B cell (primary cell): ENCODE data around the gene DPT. TPM values are rescaled to one million over a fixed set of nuclear protein-coding genes. Genes with fewer than 3 reads are reported as not detected.

Source experiments
- ATAC-seq: fragments of 200-7000 bp; cut with Tn5 transposase; one replicate; pipeline ENCODE4 v1.10.0; 2021; ENCODE audit warnings: low read depth, mild to moderate bottlenecking, moderate number of reproducible peaks, moderate library complexity
- CTCF ChIA-PET: fragments of 350-600 bp; sonication (Branson Sonifier 250); formaldehyde crosslinking; loops from one replicate; lab custom pipeline; 2021; ENCODE audit warnings: antibody characterized with exemption, inconsistent platforms; lab: Charles Lee
- POLR2A ChIA-PET: fragments of 350-600 bp; sonication (Branson Sonifier 250); formaldehyde crosslinking; loops from one replicate; lab custom pipeline; 2021; ENCODE audit warnings: antibody characterized with exemption; lab: Charles Lee
- DNase-seq: peaks from one replicate; pipeline ENCODE4 v3.0.0; 2013
- H2AFZ ChIP-seq: 2 replicates; pipeline ENCODE4 v1.6.1; 2012; ENCODE audit warnings: mild to moderate bottlenecking, low read depth, low read length; ENCODE audit not compliant: insufficient read depth, poor library complexity, severe bottlenecking
- H3K27ac ChIP-seq, 2 donors: 1 replicate in 1 of 2; 2 replicates in 1 of 2; pipeline ENCODE4 v1.5.1; 2012 to 2013; ENCODE audit warnings: low read length in 2 of 2, mild to moderate bottlenecking in 2 of 2, moderate library complexity in 1 of 2
- H3K27me3 ChIP-seq, 4 experiments: fragments of 200-600 bp in 1 of 4; sonication (generic) in 1 of 4; replicated peaks in 1 of 4; 1 replicate in 2 of 4; 2 replicates in 2 of 4; pipeline versions ENCODE4 v1.6.1 to v1.7.0; 2013 to 2016; ENCODE audit warnings: low read length in 3 of 4, mild to moderate bottlenecking in 2 of 4, mixed read lengths in 1 of 4, moderate library complexity in 1 of 4; ENCODE audit not compliant: insufficient read depth in 4 of 4, control insufficient read depth in 3 of 4; ENCODE audit errors: control extremely low read depth in 1 of 4
- H3K36me3 ChIP-seq, 2 experiments: replicated peaks in 1 of 2; 1 replicate in 1 of 2; 2 replicates in 1 of 2; pipeline versions ENCODE4 v1.6.1 to v1.7.1; 2013; ENCODE audit warnings: low read length in 1 of 2; ENCODE audit not compliant: insufficient read depth in 2 of 2, control insufficient read depth in 1 of 2; ENCODE audit errors: control extremely low read depth in 1 of 2, extremely low read depth in 1 of 2
- H3K4me1 ChIP-seq, 2 donors: fragments of 200-600 bp in 1 of 2; sonication (generic) in 1 of 2; 1 replicate in 1 of 2; 2 replicates in 1 of 2; pipeline versions ENCODE4 v1.5.1 to v1.6.1; 2013 to 2017; ENCODE audit warnings: low read length in 2 of 2; ENCODE audit not compliant: control insufficient read depth in 2 of 2, insufficient read depth in 2 of 2
- H3K4me2 ChIP-seq: replicated peaks from 2 replicates; pipeline ENCODE3; 2012; ENCODE audit warnings: mild to moderate bottlenecking, low read depth, low read length; ENCODE audit not compliant: poor library complexity, severe bottlenecking
- H3K4me3 ChIP-seq, 5 experiments: fragments of 200-600 bp in 1 of 5; sonication (generic) in 1 of 5; 1 replicate in 3 of 5; 2 replicates in 2 of 5; pipeline versions ENCODE4 v1.5.1 to v1.7.0; 2011 to 2016; ENCODE audit warnings: low read length in 4 of 5, mild to moderate bottlenecking in 4 of 5, low read depth in 2 of 5, control low read depth in 1 of 5, moderate library complexity in 1 of 5; ENCODE audit not compliant: insufficient read depth in 1 of 5; ENCODE audit errors: control extremely low read depth in 1 of 5, extremely low read depth in 1 of 5
- H3K79me2 ChIP-seq: fragments of 200-600 bp; sonication (generic); one replicate; pipeline ENCODE4 v1.6.0; 2016; ENCODE audit warnings: low read length; ENCODE audit not compliant: control insufficient read depth, insufficient read depth
- H3K9ac ChIP-seq: fragments of 200-600 bp; sonication (generic); 2 replicates; pipeline ENCODE4 v1.6.1; 2017; ENCODE audit warnings: mild to moderate bottlenecking, low read length, moderate library complexity
- H3K9me3 ChIP-seq, 3 donors: one replicate each; pipeline versions ENCODE4 v1.6.1 to v1.7.1; 2013; ENCODE audit warnings: low read length in 2 of 3; ENCODE audit not compliant: control insufficient read depth in 2 of 3, insufficient read depth in 1 of 3; ENCODE audit errors: control extremely low read depth in 1 of 3
- H4K20me1 ChIP-seq: 2 replicates; pipeline ENCODE4 v1.6.0; 2012; ENCODE audit warnings: mild to moderate bottlenecking, low read length; ENCODE audit not compliant: insufficient read depth, control insufficient read depth, poor library complexity, severe bottlenecking
- H3K27ac Mint-ChIP-seq: one replicate; pipeline ENCODE4 v1.8.0; 2021; ENCODE audit warnings: mixed read lengths
- H3K27me3 Mint-ChIP-seq: one replicate; pipeline ENCODE4 v1.8.0; 2021; ENCODE audit warnings: mixed read lengths
- H3K4me1 Mint-ChIP-seq: one replicate; pipeline ENCODE4 v1.8.0; 2021; ENCODE audit warnings: mixed read lengths
- H3K4me3 Mint-ChIP-seq: one replicate; pipeline ENCODE4 v1.8.0; 2021; ENCODE audit warnings: mixed read lengths
- H3K9me3 Mint-ChIP-seq: one replicate; pipeline ENCODE4 v1.8.0; 2022; ENCODE audit warnings: mixed read lengths; ENCODE audit not compliant: insufficient read depth
- EZH2 ChIP-seq: IDR thresholded peaks from 2 replicates; pipeline ENCODE4 v1.6.1; 2012; ENCODE audit warnings: borderline replicate concordance, low read depth, mild to moderate bottlenecking, moderate library complexity, low read length; ENCODE audit not compliant: insufficient read depth, poor library complexity, severe bottlenecking
- WGBS: methylation state at CpG from one replicate; pipeline ENCODE4 v1.1.5; 2013; ENCODE audit warnings: missing lambda C conversion rate; ENCODE audit not compliant: insufficient coverage; 5-methylcytosine and 5-hydroxymethylcytosine counted together
- intact Hi-C: fragments of 100-400 bp; cut with micrococcal nuclease; formaldehyde crosslinking; loops from one replicate; pipeline ENCODE4 v1.10.0; 2022
- polyA plus RNA-seq: library from polyadenylated mRNA; depleted of rRNA; stranded (reverse); fragments of >200 nt; gene quantifications from 2 replicates; pipeline ENCODE4 v1.2.3, GENCODE V29; 2012
- total RNA-seq, 2 donors: library from RNA; stranded (reverse); fragments of 120-200 nt in 1 of 2; gene quantifications; 1 replicate in 1 of 2; 2 replicates in 1 of 2; pipeline versions ENCODE4 v1.2.3 to v1.2.4, GENCODE V29; 2013 to 2022
- TF ChIP-seq, protein P1 (sequence below): fragments of 200-600 bp; IDR thresholded peaks from one replicate; pipeline ENCODE4 v1.8.0; 2022; ENCODE audit warnings: antibody characterized with exemption, mild to moderate bottlenecking

DPT gene
- total and polyA plus RNA-seq, 2 donors (not counting 1 experiment from before 2014, with no cell fraction given): not detected

- Histone ChIP-seq H3K4me3 (no peak overlapping the region), H3K79me2 (no peaks in the 10 kb centered on the region), H3K27ac (no peak overlapping the region), H3K4me2 (no peak overlapping the region), H3K9me3 (peaks cover 0 to 10% (median 0%) of the 10 kb centered on the region in 3 donors), H3K9ac (no peak overlapping the region), H3K4me1 (no peaks in the 10 kb centered on the region), H2AFZ (no peak overlapping the region), H3K36me3 (no peaks in the 10 kb centered on the region), H3K27me3 (no peaks in the 10 kb centered on the region), H4K20me1 (no peaks in the 10 kb centered on the region)
- ATAC-seq (no peak), DNase-seq (no peak)
- WGBS: 100% methylated on average over 1 of the region's 7 CpGs
- H3K4me3 Mint-ChIP-seq: no peak overlapping the region
- TF ChIP-seq, protein P1, sequence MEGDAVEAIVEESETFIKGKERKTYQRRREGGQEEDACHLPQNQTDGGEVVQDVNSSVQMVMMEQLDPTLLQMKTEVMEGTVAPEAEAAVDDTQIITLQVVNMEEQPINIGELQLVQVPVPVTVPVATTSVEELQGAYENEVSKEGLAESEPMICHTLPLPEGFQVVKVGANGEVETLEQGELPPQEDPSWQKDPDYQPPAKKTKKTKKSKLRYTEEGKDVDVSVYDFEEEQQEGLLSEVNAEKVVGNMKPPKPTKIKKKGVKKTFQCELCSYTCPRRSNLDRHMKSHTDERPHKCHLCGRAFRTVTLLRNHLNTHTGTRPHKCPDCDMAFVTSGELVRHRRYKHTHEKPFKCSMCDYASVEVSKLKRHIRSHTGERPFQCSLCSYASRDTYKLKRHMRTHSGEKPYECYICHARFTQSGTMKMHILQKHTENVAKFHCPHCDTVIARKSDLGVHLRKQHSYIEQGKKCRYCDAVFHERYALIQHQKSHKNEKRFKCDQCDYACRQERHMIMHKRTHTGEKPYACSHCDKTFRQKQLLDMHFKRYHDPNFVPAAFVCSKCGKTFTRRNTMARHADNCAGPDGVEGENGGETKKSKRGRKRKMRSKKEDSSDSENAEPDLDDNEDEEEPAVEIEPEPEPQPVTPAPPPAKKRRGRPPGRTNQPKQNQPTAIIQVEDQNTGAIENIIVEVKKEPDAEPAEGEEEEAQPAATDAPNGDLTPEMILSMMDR: no peak
- TF ChIP-seq EZH2: no peak
- CTCF ChIA-PET: no interaction called here
- no peaks in the 10 kb centered on the region for H3K9me3 Mint-ChIP-seq
- no peak overlapping the region for H3K27ac Mint-ChIP-seq
- intact Hi-C loops: no loop called here
- no peaks in the 10 kb centered on the region for H3K4me1 Mint-ChIP-seq
- peaks cover 15% of the 10 kb centered on the region for H3K27me3 Mint-ChIP-seq
- POLR2A ChIA-PET: no interaction called here
Measured at GRCh38 chr1:168731244-168731953, 2.4 kb upstream of the DPT start.

GRCh38 chr1:168729405-168729802, 398 bp upstream of the DPT start:
- Histone ChIP-seq H3K4me2 (no peak overlapping the region), H2AFZ (no peak overlapping the region), H3K9ac (no peak overlapping the region), H3K27me3 (no peaks in the 10 kb centered on the region), H3K9me3 (peaks cover 0 to 9% (median 0%) of the 10 kb centered on the region in 3 donors), H3K79me2 (no peaks in the 10 kb centered on the region), H3K4me1 (no peaks in the 10 kb centered on the region), H3K36me3 (no peaks in the 10 kb centered on the region), H3K27ac (no peak overlapping the region), H4K20me1 (no peaks in the 10 kb centered on the region), H3K4me3 (no peak overlapping the region)
- ATAC-seq: no peak
- Mint-ChIP-seq H3K9me3 (no peaks in the 10 kb centered on the region), H3K27ac (no peak overlapping the region), H3K4me3 (no peak overlapping the region), H3K27me3 (peaks cover 9% of the 10 kb centered on the region), H3K4me1 (no peaks in the 10 kb centered on the region)
- DNase-seq: no peak
- intact Hi-C loops: no loop called here
- POLR2A ChIA-PET: no interaction called here
- WGBS: 100% methylated on average over 3 of the region's 5 CpGs
- CTCF ChIA-PET: no interaction called here
- TF ChIP-seq EZH2: no peak
- TF ChIP-seq, protein P1: no peak
